IMR-90 (cell line): ENCODE results near the gene CIC. TPM values are rescaled to one million over a fixed set of nuclear protein-coding genes. Genes with fewer than 3 reads are reported as not detected.

ENCODE experiments used
- ATAC-seq: fragments of 200-7000 bp; cut with Tn5 transposase; 2 replicates; pipeline ENCODE4 v1.9.1; 2020; ENCODE audit warnings: low read depth, mild to moderate bottlenecking, moderate library complexity
- BruUV-seq: library from RNA; stranded (reverse); fragments of 400-500 nt; replicated peaks from 2 replicates; lab custom pipeline; 2021; lab: Mats Ljungman, UMichigan
- CTCF ChIA-PET: fragments of 300-600 bp; formaldehyde crosslinking; extraction: SDS; loops from one replicate; lab custom pipeline; 2021; ENCODE audit warnings: antibody characterized with exemption; lab: Yijun Ruan, JAX
- POLR2A ChIA-PET: fragments of 300-600 bp; sonication (Branson Sonifier 250); formaldehyde crosslinking; loops from one replicate; lab custom pipeline; 2022; ENCODE audit warnings: antibody characterized with exemption; ENCODE audit not compliant: unreplicated experiment; lab: Charles Lee
- DNase-seq: peaks from one replicate; pipeline ENCODE4 v3.0.0; 2013
- H2AFZ ChIP-seq: replicated peaks from 2 replicates; pipeline ENCODE3; 2013; ENCODE audit warnings: low read length, mild to moderate bottlenecking; ENCODE audit not compliant: poor library complexity
- H2AK5ac ChIP-seq: 2 replicates; pipeline ENCODE4 v1.6.1; 2013; ENCODE audit warnings: low read depth, low read length, inconsistent platforms
- H2AK9ac ChIP-seq: replicated peaks from 2 replicates; pipeline ENCODE3; 2013; ENCODE audit warnings: mild to moderate bottlenecking, low read depth, low read length, moderate library complexity; ENCODE audit not compliant: poor library complexity
- H2BK120ac ChIP-seq: 2 replicates; pipeline ENCODE4 v1.6.1; 2013; ENCODE audit warnings: low read depth, low read length, inconsistent platforms
- H2BK15ac ChIP-seq: 3 replicates; pipeline ENCODE4 v1.6.1; 2013; ENCODE audit warnings: low read depth, low read length, inconsistent platforms
- H2BK20ac ChIP-seq: 2 replicates; pipeline ENCODE4 v1.6.1; 2013; ENCODE audit warnings: low read depth, mild to moderate bottlenecking, inconsistent platforms, low read length, moderate library complexity
- H2BK5ac ChIP-seq: 2 replicates; pipeline ENCODE4 v1.6.1; 2013; ENCODE audit warnings: mild to moderate bottlenecking, low read depth, low read length, inconsistent platforms; ENCODE audit not compliant: poor library complexity, severe bottlenecking
- H3K14ac ChIP-seq: replicated peaks from 2 replicates; pipeline ENCODE4 v1.6.1; 2013; ENCODE audit warnings: low read depth, low read length, inconsistent platforms
- H3K18ac ChIP-seq: 2 replicates; pipeline ENCODE4 v1.6.1; 2013; ENCODE audit warnings: low read depth, low read length, control low read depth
- H3K23ac ChIP-seq: 2 replicates; pipeline ENCODE4 v1.6.1; 2013; ENCODE audit warnings: low read depth, low read length, inconsistent platforms
- H3K27ac ChIP-seq: 2 replicates; pipeline ENCODE4 v1.5.1; 2013; ENCODE audit warnings: mild to moderate bottlenecking, control low read depth, low read length; ENCODE audit not compliant: insufficient read depth
- H3K27me3 ChIP-seq: 2 replicates; pipeline ENCODE4 v1.6.1; 2013; ENCODE audit warnings: low read length; ENCODE audit not compliant: control insufficient read depth, insufficient read depth
- H3K36me3 ChIP-seq: 2 replicates; pipeline ENCODE4 v1.6.1; 2013; ENCODE audit warnings: low read length, mixed read lengths; ENCODE audit not compliant: control insufficient read depth, insufficient read depth
- H3K4ac ChIP-seq: 2 replicates; pipeline ENCODE4 v1.6.1; 2013; ENCODE audit warnings: low read depth, low read length, inconsistent platforms
- H3K4me1 ChIP-seq: 2 replicates; pipeline ENCODE4 v1.6.1; 2013; ENCODE audit warnings: low read length, mixed read lengths; ENCODE audit not compliant: control insufficient read depth, insufficient read depth
- H3K4me2 ChIP-seq: 2 replicates; pipeline ENCODE4 v1.6.1; 2013; ENCODE audit warnings: low read depth, mild to moderate bottlenecking, control low read depth, low read length, moderate library complexity
- H3K4me3 ChIP-seq: 2 replicates; pipeline ENCODE4 v1.5.1; 2013; ENCODE audit warnings: low read depth, mild to moderate bottlenecking, control low read depth, low read length, moderate library complexity; ENCODE audit not compliant: insufficient read depth
- H3K56ac ChIP-seq: 2 replicates; pipeline ENCODE4 v1.6.1; 2013; ENCODE audit warnings: low read length, inconsistent platforms; ENCODE audit not compliant: insufficient read depth; ENCODE audit errors: extremely low read depth
- H3K79me1 ChIP-seq, 2 experiments: 2 replicates each; pipeline ENCODE4 v1.6.1; 2013; ENCODE audit warnings: low read length in 2 of 2, inconsistent platforms in 1 of 2, low read depth in 1 of 2
- H3K9ac ChIP-seq: 2 replicates; pipeline ENCODE4 v1.6.1; 2013; ENCODE audit warnings: low read depth, low read length, control low read depth
- H3K9me1 ChIP-seq: 2 replicates; pipeline ENCODE4 v1.6.1; 2013; ENCODE audit warnings: low read length, inconsistent platforms; ENCODE audit not compliant: insufficient read depth
- H3K9me3 ChIP-seq: 2 replicates; pipeline ENCODE4 v1.6.1; 2013; ENCODE audit warnings: low read length; ENCODE audit not compliant: control insufficient read depth, insufficient read depth
- H4K20me1 ChIP-seq: 2 replicates; pipeline ENCODE4 v1.6.1; 2013; ENCODE audit warnings: low read length, inconsistent platforms; ENCODE audit not compliant: insufficient read depth
- H4K5ac ChIP-seq: 2 replicates; pipeline ENCODE4 v1.6.1; 2013; ENCODE audit warnings: mild to moderate bottlenecking, low read depth, low read length, control low read depth
- H4K8ac ChIP-seq, 2 experiments: 2 replicates each; pipeline ENCODE4 v1.6.1; 2013; ENCODE audit warnings: low read depth in 2 of 2, low read length in 2 of 2, control low read depth in 1 of 2, inconsistent platforms in 1 of 2
- H4K91ac ChIP-seq: 2 replicates; pipeline ENCODE4 v1.6.1; 2013; ENCODE audit warnings: low read depth, low read length, inconsistent platforms; ENCODE audit not compliant: insufficient read depth
- BHLHE40 ChIP-seq: fragments of 150-350 bp; IDR thresholded peaks from 2 replicates; pipeline ENCODE4 v1.6.1; 2016; ENCODE audit warnings: mild to moderate bottlenecking, low read depth, low read length
- NFE2L2 ChIP-seq: fragments of 150-350 bp; IDR thresholded peaks from 2 replicates; pipeline ENCODE4 v1.6.1; 2016; ENCODE audit warnings: low read depth, mild to moderate bottlenecking, low read length
- WGBS, 2 experiments: methylation state at CpG; one replicate each; pipeline versions ENCODE4 v1.1.5 to v1.1.7; 2013; ENCODE audit warnings: missing lambda C conversion rate in 2 of 2; ENCODE audit not compliant: insufficient read length in 1 of 2; ENCODE audit errors: extremely low coverage in 2 of 2; 5-methylcytosine and 5-hydroxymethylcytosine counted together
- dilution Hi-C: fragments of 300-500 bp; cut with HindIII; formaldehyde crosslinking; loops from one replicate; pipeline ENCODE4 v1.14.3; 2018; ENCODE audit warnings: low sequenced_read_pairs; ENCODE audit not compliant: unreplicated experiment
- in situ Hi-C: fragments of 300-500 bp; cut with MboI; formaldehyde crosslinking; loops from 3 replicates; pipeline ENCODE4 v1.14.3; 2019; ENCODE audit warnings: low sequenced_read_pairs, inconsistent platforms, mixed read lengths
- intact Hi-C: fragments of 100-400 bp; cut with micrococcal nuclease; formaldehyde crosslinking; loops from 2 replicates; pipeline ENCODE4 v1.10.0; 2022
- polyA plus RNA-seq, 3 experiments: library from polyadenylated mRNA; depleted of rRNA; stranded (reverse); fragments of >200 nt; gene quantifications; 2 replicates each; pipeline ENCODE4 v1.2.3, GENCODE V29; 2012; ENCODE audit warnings: low replicate concordance in 1 of 3
- total RNA-seq: library from RNA; depleted of rRNA; stranded (reverse); fragments of >200 nt; gene quantifications from 2 replicates; pipeline ENCODE4 v1.2.3, GENCODE V29; 2012
- TF ChIP-seq, protein P1 (sequence below): fragments of 150-350 bp; IDR thresholded peaks from 2 replicates; pipeline ENCODE4 v1.6.1; 2016; ENCODE audit warnings: low read depth, mild to moderate bottlenecking, low read length, moderate library complexity, borderline replicate concordance

Gene CIC
- total and polyA plus RNA-seq, 2 of the 4 experiments (the other 2 are of a cell fraction) = 1.8 to 23.2 TPM

- no CpG with 5 or more reads among the region's 1 CpG for WGBS, 2 experiments
- dilution Hi-C loops = no loop called here
- Histone ChIP-seq H3K27ac (no peak overlapping the region), H3K56ac (no peak overlapping the region), H3K23ac (no peak overlapping the region), H4K8ac (no peak overlapping the region), H3K14ac (no peak overlapping the region), H3K36me3 (peaks cover 63% of the 10 kb centered on the region), H2AK5ac (no peak overlapping the region), H4K20me1 (peaks cover 75% of the 10 kb centered on the region), H2BK15ac (no peak overlapping the region), H3K4ac (no peak overlapping the region), H2BK120ac (no peak overlapping the region), H3K4me2 (no peak overlapping the region), H3K79me1 (peaks cover 24 to 75% of the 10 kb centered on the region in 2 experiments), H4K91ac (no peak overlapping the region), H2BK20ac (no peak overlapping the region), H3K9me1 (peaks cover 14% of the 10 kb centered on the region), H2AFZ (no peak overlapping the region), H3K4me1 (no peaks in the 10 kb centered on the region), H3K9ac (no peak overlapping the region), H4K5ac (no peak overlapping the region), H2AK9ac (no peak overlapping the region), H2BK5ac (no peak overlapping the region), H3K4me3 (no peak overlapping the region), H3K27me3 (no peaks in the 10 kb centered on the region), H3K9me3 (no peaks in the 10 kb centered on the region), H3K18ac (no peak overlapping the region)
- ATAC-seq (peak; percentile 62; the same call in 1 of the 2 replicates), DNase-seq (peak; percentile 50)
- intact Hi-C loops = no loop called here
- TF ChIP-seq, protein P1, sequence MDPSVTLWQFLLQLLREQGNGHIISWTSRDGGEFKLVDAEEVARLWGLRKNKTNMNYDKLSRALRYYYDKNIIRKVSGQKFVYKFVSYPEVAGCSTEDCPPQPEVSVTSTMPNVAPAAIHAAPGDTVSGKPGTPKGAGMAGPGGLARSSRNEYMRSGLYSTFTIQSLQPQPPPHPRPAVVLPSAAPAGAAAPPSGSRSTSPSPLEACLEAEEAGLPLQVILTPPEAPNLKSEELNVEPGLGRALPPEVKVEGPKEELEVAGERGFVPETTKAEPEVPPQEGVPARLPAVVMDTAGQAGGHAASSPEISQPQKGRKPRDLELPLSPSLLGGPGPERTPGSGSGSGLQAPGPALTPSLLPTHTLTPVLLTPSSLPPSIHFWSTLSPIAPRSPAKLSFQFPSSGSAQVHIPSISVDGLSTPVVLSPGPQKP = no peak
- TF ChIP-seq NFE2L2 = no peak
- TF ChIP-seq BHLHE40 = no peak
- ChIA-PET CTCF (no interaction called here), POLR2A (no interaction called here)
- BruUV-seq = TSS peak; percentile 5
- in situ Hi-C loops = no loop called here
These were observed 42.2 kb upstream of the CIC start for GRCh38 chr19:42226886-42227285.
